Thyroid gland (tissue), 4 donors: ENCODE data around the gene NAV3. TPM values are rescaled to one million over a fixed set of nuclear protein-coding genes. Genes with fewer than 3 reads are reported as not detected.

Source experiments
- DNase-seq, 2 donors: peaks; one replicate each; pipeline ENCODE4 v3.0.0-alpha.2; 2019
- H3K27ac ChIP-seq, 3 donors: fragments of 200-600 bp; sonication (generic); 1 replicate in 2 of 3; 2 replicates in 1 of 3; pipeline ENCODE4 v1.5.1; 2016 to 2019; ENCODE audit warnings: mild to moderate bottlenecking in 1 of 3, moderate library complexity in 1 of 3
- H3K27me3 ChIP-seq: fragments of 200-600 bp; sonication (generic); one replicate; pipeline ENCODE4 v1.5.1; 2019
- H3K36me3 ChIP-seq, 2 donors: fragments of 200-600 bp; sonication (generic); one replicate each; pipeline ENCODE4 v1.5.1; 2016 to 2019
- H3K4me1 ChIP-seq, 2 donors: fragments of 200-600 bp; sonication (generic); one replicate each; pipeline ENCODE4 v1.5.1; 2017 to 2019
- H3K4me3 ChIP-seq, 3 donors: fragments of 200-600 bp; sonication (generic); replicated peaks in 1 of 3; 1 replicate in 2 of 3; 2 replicates in 1 of 3; pipeline ENCODE4 v1.5.1; 2016; ENCODE audit warnings: mild to moderate bottlenecking in 1 of 3
- H3K9me3 ChIP-seq: fragments of 200-600 bp; sonication (generic); one replicate; pipeline ENCODE4 v1.5.1; 2017
- CTCF ChIP-seq, 6 experiments: fragments of 200-600 bp in 3 of 6; fragments of 450-650 bp in 3 of 6; sonication (generic) in 3 of 6; IDR thresholded peaks; one replicate each; pipeline ENCODE4 v1.5.1; 2016 to 2019; ENCODE audit warnings: antibody characterized with exemption in 6 of 6, mild to moderate bottlenecking in 2 of 6, inconsistent platforms in 1 of 6, moderate library complexity in 1 of 6
- POLR2A ChIP-seq, 2 donors: fragments of 450-650 bp; IDR thresholded peaks; one replicate each; pipeline ENCODE4 v1.6.1; 2017; ENCODE audit warnings: antibody characterized with exemption in 2 of 2, mild to moderate bottlenecking in 2 of 2, moderate library complexity in 1 of 2
- WGBS, 2 donors: methylation state at CpG; one replicate each; pipeline ENCODE4 v1.1.5; 2017; 5-methylcytosine and 5-hydroxymethylcytosine counted together
- intact Hi-C: fragments of 100-400 bp; cut with DNase I; formaldehyde crosslinking; loops from one replicate; pipeline ENCODE4 v1.15.1; 2023
- total RNA-seq, 4 donors: library from RNA; depleted of rRNA; stranded (reverse); fragments of >200 nt; gene quantifications; one replicate each; pipeline ENCODE4 v1.2.3, GENCODE V29; 2016

Gene NAV3
- total RNA-seq, 4 donors from 2014 or later: 5.7 to 21.9 (median 7.6) TPM

GRCh38 chr12:77808534-77808933 is 22.2 kb upstream of the NAV3 start:
- 80 to 91% methylated on average over 9 of the region's 9 CpGs for WGBS, 2 donors
- Histone ChIP-seq H3K4me1 (no peaks in the 10 kb centered on the region), H3K27ac (no peak overlapping the region), H3K9me3 (no peaks in the 10 kb centered on the region), H3K27me3 (no peaks in the 10 kb centered on the region), H3K4me3 (no peak overlapping the region), H3K36me3 (no peaks in the 10 kb centered on the region)
- no peak for DNase-seq
- intact Hi-C loops: no loop called here
- TF ChIP-seq CTCF (IDR thresholded peaks at IDR 0.05): no peak
- no peak for TF ChIP-seq POLR2A (IDR thresholded peaks at IDR 0.05)

GRCh38 chr12:77813558-77813957 is 17.1 kb upstream of the NAV3 start:
- TF ChIP-seq POLR2A (IDR thresholded peaks at IDR 0.05): no peak
- no peak for TF ChIP-seq CTCF (IDR thresholded peaks at IDR 0.05)
- Histone ChIP-seq H3K4me1 (no peaks in the 10 kb centered on the region), H3K27ac (no peak overlapping the region), H3K4me3 (no peak overlapping the region), H3K36me3 (no peaks in the 10 kb centered on the region), H3K9me3 (no peaks in the 10 kb centered on the region), H3K27me3 (no peaks in the 10 kb centered on the region)
- DNase-seq: no peak
- intact Hi-C loops: no loop called here
- 90 to 95% methylated on average over 2 of the region's 2 CpGs for WGBS, 2 donors

GRCh38 chr12:77814386-77814785 is 16.3 kb upstream of the NAV3 start:
- no peaks in the 10 kb centered on the region for H3K4me1 ChIP-seq
- no peaks in the 10 kb centered on the region for H3K27me3 ChIP-seq
- no peaks in the 10 kb centered on the region for H3K36me3 ChIP-seq
- no peak for DNase-seq
- no peak overlapping the region for H3K27ac ChIP-seq
- TF ChIP-seq POLR2A (IDR thresholded peaks at IDR 0.05): no peak
- TF ChIP-seq CTCF (IDR thresholded peaks at IDR 0.05): no peak
- H3K4me3 ChIP-seq: no peak overlapping the region
- WGBS, 2 donors: 82 to 87% methylated on average over 1 of the region's 1 CpG
- no peaks in the 10 kb centered on the region for H3K9me3 ChIP-seq
- intact Hi-C loops: no loop called here

- no peak overlapping the region for H3K27ac ChIP-seq
- intact Hi-C loops: no loop called here
- TF ChIP-seq POLR2A (IDR thresholded peaks at IDR 0.05): no peak
- DNase-seq: no peak
- no peaks in the 10 kb centered on the region for H3K36me3 ChIP-seq
- no peaks in the 10 kb centered on the region for H3K27me3 ChIP-seq
- no peaks in the 10 kb centered on the region for H3K4me1 ChIP-seq
- no peaks in the 10 kb centered on the region for H3K9me3 ChIP-seq
- H3K4me3 ChIP-seq: no peak overlapping the region
These were observed 14.5 kb upstream of the NAV3 start for GRCh38 chr12:77816196-77816595.

- Histone ChIP-seq H3K27ac (no peak overlapping the region), H3K27me3 (no peaks in the 10 kb centered on the region), H3K36me3 (no peaks in the 10 kb centered on the region), H3K4me3 (no peak overlapping the region), H3K4me1 (no peaks in the 10 kb centered on the region), H3K9me3 (no peaks in the 10 kb centered on the region)
- intact Hi-C loops: no loop called here
- DNase-seq: no peak
- no peak for TF ChIP-seq CTCF (IDR thresholded peaks at IDR 0.05)
- TF ChIP-seq POLR2A (IDR thresholded peaks at IDR 0.05): no peak
- WGBS, 2 donors: 42 to 55% methylated on average over 2 of the region's 2 CpGs
These were observed 13.4 kb upstream of the NAV3 start for GRCh38 chr12:77817276-77817675.

GRCh38 chr12:77818351-77818750 is 12.3 kb upstream of the NAV3 start:
- Histone ChIP-seq H3K27ac (no peak overlapping the region), H3K36me3 (no peaks in the 10 kb centered on the region), H3K9me3 (no peaks in the 10 kb centered on the region), H3K4me1 (no peaks in the 10 kb centered on the region), H3K27me3 (no peaks in the 10 kb centered on the region), H3K4me3 (no peak overlapping the region)
- 78 to 83% methylated on average over 4 of the region's 4 CpGs for WGBS, 2 donors
- intact Hi-C loops: no loop called here
- TF ChIP-seq POLR2A (IDR thresholded peaks at IDR 0.05) (no peak), CTCF (IDR thresholded peaks at IDR 0.05) (no peak)
- no peak for DNase-seq
